HG02938 (cell line): ENCODE data around the gene CRHR2.
"Not testable (repeated sequence)": the region's sequence is repeated elsewhere in the genome, so short reads cannot be mapped to it uniquely, and the experiment has no call there.

Source experiments
- ATAC-seq: cut with Tn5 transposase; IDR thresholded peaks from one replicate; pipeline ENCODE4 v1.9.1; 2021; ENCODE audit warnings: mild to moderate bottlenecking, moderate library complexity; ENCODE audit not compliant: unreplicated experiment

The CRHR2 gene

GRCh38 chr7:30656006-30656957 is 26.0 kb downstream of the CRHR2 start:
- no peak for ATAC-seq

GRCh38 chr7:30655096-30655970 is 26.9 kb downstream of the CRHR2 start:
- ATAC-seq: no peak

GRCh38 chr7:30654296-30655090 is 27.8 kb downstream of the CRHR2 start:
- no peak for ATAC-seq

GRCh38 chr7:30652698-30653641 is 29.3 kb downstream of the CRHR2 start:
- ATAC-seq: no peak

GRCh38 chr7:30652132-30652531 is 30.1 kb downstream of the CRHR2 start:
- no peak for ATAC-seq

- no peak for ATAC-seq
Observed at GRCh38 chr7:30650421-30650808, 31.8 kb downstream of the CRHR2 start.

GRCh38 chr7:30649717-30650420 is 32.4 kb downstream of the CRHR2 start:
- ATAC-seq: no peak

- no peak for ATAC-seq
Observed at GRCh38 chr7:30648744-30649540, 33.3 kb downstream of the CRHR2 start.

- ATAC-seq: no peak
Observed at GRCh38 chr7:30647589-30648364, 34.5 kb downstream of the CRHR2 start.

GRCh38 chr7:30646154-30646553 is 36.1 kb downstream of the CRHR2 start:
- ATAC-seq: no peak

GRCh38 chr7:30645661-30646060 is 36.6 kb downstream of the CRHR2 start:
- no peak for ATAC-seq

GRCh38 chr7:30644286-30644955 is 37.8 kb downstream of the CRHR2 start:
- no peak for ATAC-seq

- no peak for ATAC-seq
Observed at GRCh38 chr7:30642789-30643188, 39.5 kb downstream of the CRHR2 start.

GRCh38 chr7:30642322-30642721 is 39.9 kb downstream of the CRHR2 start:
- not testable (repeated sequence) for ATAC-seq

GRCh38 chr7:30635798-30636197 is 46.5 kb downstream of the CRHR2 start:
- ATAC-seq: no peak

GRCh38 chr7:30634634-30635201 is 47.5 kb downstream of the CRHR2 start:
- no peak for ATAC-seq

GRCh38 chr7:30634193-30634626 is 48.0 kb downstream of the CRHR2 start:
- ATAC-seq: no peak
